D721Med (cell line): ENCODE results near the gene PLCB4.

ENCODE experiments used
- DNase-seq: peaks from one replicate; pipeline ENCODE4 v3.0.0; 2011; ENCODE audit warnings: low spot score; ENCODE audit not compliant: insufficient read length
- FAIRE-seq: peaks from 2 replicates; lab custom pipeline; 2011; peaks lifted over from hg19 to GRCh38; lab: Jason Lieb, UNC
- TF ChIP-seq, protein P1 (sequence below): IDR thresholded peaks from 2 replicates; pipeline ENCODE4 v1.5.1; 2012; ENCODE audit warnings: mild to moderate bottlenecking, control low read depth; ENCODE audit not compliant: insufficient read depth; ENCODE audit errors: missing control alignments

The PLCB4 gene

DNA sequence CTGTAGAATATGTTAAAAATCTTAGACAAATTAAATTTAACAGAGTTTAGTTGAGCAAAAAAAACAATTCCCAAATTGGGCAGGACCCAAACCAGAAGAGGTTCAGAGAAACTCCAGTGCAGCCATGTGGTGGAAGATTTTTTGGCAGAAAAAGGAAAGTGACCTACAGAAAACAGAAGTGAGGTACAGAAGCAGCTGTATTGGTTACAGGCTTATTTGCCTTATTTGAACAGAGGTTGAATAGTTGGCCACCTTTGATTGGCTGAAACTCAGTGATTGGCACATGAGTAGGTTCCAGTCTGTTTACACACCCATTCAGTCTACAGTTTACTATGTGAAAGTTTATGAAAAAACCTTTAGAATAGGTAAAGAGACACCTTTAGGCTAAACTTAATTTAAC is 334.6 kb downstream of the PLCB4 start:
- DNase-seq (no peak), FAIRE-seq (no peak)
- TF ChIP-seq, protein P1, sequence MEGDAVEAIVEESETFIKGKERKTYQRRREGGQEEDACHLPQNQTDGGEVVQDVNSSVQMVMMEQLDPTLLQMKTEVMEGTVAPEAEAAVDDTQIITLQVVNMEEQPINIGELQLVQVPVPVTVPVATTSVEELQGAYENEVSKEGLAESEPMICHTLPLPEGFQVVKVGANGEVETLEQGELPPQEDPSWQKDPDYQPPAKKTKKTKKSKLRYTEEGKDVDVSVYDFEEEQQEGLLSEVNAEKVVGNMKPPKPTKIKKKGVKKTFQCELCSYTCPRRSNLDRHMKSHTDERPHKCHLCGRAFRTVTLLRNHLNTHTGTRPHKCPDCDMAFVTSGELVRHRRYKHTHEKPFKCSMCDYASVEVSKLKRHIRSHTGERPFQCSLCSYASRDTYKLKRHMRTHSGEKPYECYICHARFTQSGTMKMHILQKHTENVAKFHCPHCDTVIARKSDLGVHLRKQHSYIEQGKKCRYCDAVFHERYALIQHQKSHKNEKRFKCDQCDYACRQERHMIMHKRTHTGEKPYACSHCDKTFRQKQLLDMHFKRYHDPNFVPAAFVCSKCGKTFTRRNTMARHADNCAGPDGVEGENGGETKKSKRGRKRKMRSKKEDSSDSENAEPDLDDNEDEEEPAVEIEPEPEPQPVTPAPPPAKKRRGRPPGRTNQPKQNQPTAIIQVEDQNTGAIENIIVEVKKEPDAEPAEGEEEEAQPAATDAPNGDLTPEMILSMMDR = no peak

DNA sequence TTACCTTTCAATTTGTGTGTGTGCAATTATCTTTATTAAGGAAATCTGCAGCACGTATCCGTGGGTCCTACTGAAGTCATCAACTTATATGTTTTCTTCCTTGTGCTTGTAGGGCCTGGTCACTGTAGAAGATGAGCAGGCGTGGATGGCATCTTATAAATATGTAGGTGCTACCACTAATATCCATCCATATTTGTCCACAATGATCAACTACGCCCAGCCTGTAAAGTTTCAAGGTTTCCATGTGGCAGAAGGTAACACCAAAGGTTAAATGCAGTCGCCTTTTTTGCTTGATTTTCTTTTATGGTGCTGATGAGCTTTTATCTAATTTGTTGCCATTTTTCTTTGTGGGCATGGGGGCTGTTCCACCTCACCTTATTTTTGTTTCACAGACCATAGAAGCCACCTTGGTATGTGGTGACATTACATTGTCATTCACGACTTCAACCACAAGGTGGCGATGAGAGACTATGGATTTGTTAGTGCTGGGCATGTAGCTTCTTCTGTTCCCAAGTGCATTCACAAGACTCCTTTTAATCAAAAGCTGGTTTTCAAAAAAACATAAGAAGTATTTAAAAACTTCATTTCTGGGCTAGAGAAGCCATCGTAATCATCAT is 339.0 kb downstream of the PLCB4 start:
- no peak for FAIRE-seq
- DNase-seq = peak; percentile 15
- TF ChIP-seq, protein P1 = peak; percentile 92

DNA sequence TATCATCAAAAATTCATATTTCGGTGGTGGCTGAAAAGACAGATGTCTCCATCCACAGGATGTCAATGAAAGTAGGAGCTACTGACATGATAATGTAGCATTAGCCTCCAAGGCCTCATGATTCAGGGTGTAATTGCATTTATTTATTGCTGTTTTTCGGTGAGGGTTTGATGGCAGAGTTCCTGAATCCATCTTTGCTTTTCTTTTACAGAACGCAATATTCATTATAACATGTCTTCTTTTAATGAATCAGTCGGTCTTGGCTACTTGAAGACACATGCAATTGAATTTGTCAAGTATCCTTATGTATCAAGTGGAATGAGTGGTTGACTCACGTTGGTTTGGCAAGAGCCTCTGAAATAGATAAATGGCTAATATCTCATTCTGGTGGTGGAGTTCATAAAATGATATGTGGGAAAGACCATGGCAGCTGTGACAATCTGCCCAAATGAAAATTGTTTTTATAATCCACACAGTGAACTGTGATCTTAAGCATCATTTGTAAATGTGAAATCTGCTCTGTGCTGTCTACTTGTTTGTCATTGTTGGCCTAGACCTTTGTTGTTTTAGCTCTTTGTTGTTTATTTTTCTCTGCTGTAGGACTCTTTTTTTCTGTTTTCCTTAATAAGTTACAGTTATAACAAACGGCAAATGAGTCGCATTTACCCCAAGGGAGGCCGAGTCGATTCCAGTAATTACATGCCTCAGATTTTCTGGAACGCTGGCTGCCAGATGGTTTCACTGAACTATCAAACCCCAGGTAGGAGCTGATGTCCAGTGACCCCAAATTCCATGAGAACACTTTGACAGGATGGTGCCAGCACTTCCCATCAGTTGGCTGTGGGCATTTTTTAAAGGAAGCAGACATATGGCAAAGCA is 339.8 kb downstream of the PLCB4 start:
- FAIRE-seq = no peak
- no peak for DNase-seq
- TF ChIP-seq, protein P1 = no peak

DNA sequence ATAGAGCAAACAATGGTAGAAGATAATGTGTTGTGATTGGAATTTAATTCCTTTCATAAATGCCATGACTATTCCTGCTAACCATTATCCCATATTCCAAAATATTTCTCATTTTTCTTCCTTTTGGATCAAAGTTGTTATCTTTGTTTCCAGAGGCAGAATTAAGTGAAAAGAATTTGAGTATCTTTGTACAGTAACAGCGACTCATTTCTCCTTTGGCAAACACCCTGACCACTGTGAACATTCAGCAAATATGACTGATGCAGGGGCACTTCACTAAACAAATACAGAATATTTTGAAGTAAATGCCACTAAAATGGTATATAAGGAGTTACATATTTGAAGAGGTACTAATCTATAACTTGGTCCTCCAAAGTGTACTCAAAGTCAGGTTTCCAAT is 340.5 kb downstream of the PLCB4 start:
- no peak for FAIRE-seq
- TF ChIP-seq, protein P1 = no peak
- no peak for DNase-seq

DNA sequence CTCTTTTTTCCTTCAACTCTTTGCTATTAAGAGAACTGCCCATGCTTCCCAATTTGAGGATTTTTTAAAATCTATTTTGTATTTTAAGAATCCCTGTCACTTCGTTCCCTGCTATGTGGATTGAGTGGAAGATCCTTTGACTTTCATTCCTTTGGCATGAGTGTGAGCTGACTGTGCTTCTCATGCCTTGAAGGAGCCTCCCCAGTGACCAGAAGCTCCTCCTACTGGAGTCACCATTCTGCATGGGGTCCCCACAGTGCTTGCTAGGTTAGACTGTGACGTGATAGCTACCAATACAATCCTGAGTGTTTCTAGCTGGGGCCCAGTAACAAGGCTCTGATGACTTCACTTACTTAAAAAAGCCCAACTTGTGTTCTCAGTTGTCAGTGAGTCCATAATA is 341.1 kb downstream of the PLCB4 start:
- DNase-seq = no peak
- no peak for FAIRE-seq
- TF ChIP-seq, protein P1 = no peak

DNA sequence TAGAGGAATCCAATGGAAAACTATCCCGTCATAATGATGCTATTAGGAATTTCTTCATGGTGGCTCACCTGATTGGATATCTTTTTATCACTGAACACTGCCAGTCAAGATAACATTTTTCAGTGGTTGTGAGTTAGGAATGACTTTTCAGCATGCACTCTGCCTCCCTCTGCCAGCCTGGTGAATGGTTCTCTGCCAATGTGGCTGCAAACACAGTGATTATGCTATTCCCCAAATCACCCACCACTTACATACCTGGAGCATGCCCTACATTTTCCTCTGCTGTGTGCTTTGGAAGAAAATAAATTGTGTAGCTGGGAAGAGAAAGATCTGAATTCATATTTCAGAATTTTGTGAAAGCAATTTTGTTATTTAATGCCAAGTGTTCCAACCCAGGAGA is 342.9 kb downstream of the PLCB4 start:
- TF ChIP-seq, protein P1 = no peak
- FAIRE-seq (no peak), DNase-seq (no peak)

DNA sequence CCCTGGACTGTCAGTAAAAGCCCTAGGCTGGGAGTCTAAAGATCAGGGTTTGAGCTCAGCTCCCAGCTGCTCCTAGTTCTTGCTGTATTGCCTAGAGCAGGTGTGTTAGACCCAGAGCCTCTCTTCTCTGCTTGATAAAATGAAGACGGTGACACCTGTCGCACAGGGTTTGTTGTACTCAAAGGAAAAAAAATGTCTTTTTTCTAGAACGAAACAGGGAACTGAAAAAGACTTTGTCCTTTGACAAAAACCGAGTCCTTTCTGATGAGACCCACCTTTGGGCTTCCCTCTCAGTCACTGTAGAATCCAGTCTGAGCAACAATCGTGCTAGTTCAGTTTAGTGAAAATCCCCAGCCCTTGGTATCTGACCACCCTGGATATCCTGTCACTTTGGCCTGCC is 343.4 kb downstream of the PLCB4 start:
- FAIRE-seq (no peak), DNase-seq (no peak)
- TF ChIP-seq, protein P1 = no peak
